Measurements from ENCODE around the gene RNF152. TPM values are rescaled to one million over a fixed set of nuclear protein-coding genes. Genes with fewer than 3 reads are reported as not detected.

RNF152 gene
- total and polyA plus RNA-seq, 12 donors: 1.5 to 31.1 (median 11.2) TPM

DNA sequence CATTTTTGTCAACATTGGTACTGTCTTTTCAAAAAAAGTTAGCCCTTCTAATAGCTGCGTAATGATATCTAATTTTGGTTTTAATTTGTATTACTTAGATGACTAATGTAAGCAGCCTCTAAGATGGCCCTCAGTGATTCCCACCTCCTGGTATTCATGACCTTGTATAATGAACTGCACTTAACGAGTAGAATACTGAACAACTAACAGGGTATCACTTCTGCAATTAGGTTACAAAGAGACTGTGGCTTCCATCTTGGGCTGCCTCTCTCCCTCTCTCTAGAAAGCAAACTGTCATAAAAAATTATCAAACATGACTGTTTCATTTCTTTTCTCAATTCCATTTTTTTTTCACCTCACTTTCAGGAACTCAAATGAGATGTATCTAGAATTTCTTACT lies 120.9 kb downstream of the RNF152 start:
- no peak for TF ChIP-seq POLR2A (IDR thresholded peaks at IDR 0.05)
- TF ChIP-seq, protein P1, sequence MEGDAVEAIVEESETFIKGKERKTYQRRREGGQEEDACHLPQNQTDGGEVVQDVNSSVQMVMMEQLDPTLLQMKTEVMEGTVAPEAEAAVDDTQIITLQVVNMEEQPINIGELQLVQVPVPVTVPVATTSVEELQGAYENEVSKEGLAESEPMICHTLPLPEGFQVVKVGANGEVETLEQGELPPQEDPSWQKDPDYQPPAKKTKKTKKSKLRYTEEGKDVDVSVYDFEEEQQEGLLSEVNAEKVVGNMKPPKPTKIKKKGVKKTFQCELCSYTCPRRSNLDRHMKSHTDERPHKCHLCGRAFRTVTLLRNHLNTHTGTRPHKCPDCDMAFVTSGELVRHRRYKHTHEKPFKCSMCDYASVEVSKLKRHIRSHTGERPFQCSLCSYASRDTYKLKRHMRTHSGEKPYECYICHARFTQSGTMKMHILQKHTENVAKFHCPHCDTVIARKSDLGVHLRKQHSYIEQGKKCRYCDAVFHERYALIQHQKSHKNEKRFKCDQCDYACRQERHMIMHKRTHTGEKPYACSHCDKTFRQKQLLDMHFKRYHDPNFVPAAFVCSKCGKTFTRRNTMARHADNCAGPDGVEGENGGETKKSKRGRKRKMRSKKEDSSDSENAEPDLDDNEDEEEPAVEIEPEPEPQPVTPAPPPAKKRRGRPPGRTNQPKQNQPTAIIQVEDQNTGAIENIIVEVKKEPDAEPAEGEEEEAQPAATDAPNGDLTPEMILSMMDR (IDR thresholded peaks at IDR 0.05): no peak
- intact Hi-C loops (cut with DNase I): no loop called here
- Histone ChIP-seq H3K4me1 (replicated peaks in 1 of 2) (peaks cover 0 to 4% of the 10 kb centered on the region in 2 donors), H3K9me3 (replicated peaks in 1 of 3) (no peaks in the 10 kb centered on the region), H3K27ac (no peak overlapping the region), H3K27me3 (no peaks in the 10 kb centered on the region), H3K4me3 (no peak overlapping the region), H3K36me3 (replicated peaks in 1 of 2) (no peaks in the 10 kb centered on the region)
- DNase-seq: no peak
- 79 to 91% (median 85%) methylated on average over 2 of the region's 2 CpGs for WGBS, 4 donors

DNA sequence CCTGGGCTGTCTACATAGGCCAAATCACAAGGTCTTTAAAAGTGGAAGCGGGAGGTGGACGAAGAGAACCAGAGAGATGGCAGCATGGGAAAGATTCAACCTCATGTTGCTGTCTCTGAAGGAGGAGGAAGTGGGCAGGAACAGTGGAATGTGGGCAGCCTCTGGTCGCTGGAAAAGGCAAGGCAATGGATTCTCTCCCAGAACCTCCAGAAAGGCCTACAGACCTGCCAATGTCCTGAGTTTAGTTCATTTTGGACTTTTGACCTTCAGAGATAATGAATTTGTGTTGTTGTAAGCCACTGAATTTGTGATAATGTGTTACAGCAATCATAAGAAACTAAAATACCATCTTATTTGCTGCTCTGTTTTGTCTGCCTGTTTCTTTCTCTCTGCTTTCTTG lies 122.5 kb downstream of the RNF152 start:
- TF ChIP-seq POLR2A (IDR thresholded peaks at IDR 0.05): no peak
- TF ChIP-seq, protein P1 (IDR thresholded peaks at IDR 0.05): no peak
- peaks cover 0 to 4% of the 10 kb centered on the region in 2 donors for H3K4me1 ChIP-seq (replicated peaks in 1 of 2)
- no peaks in the 10 kb centered on the region for H3K36me3 ChIP-seq (replicated peaks in 1 of 2)
- no peak for DNase-seq
- H3K27me3 ChIP-seq: no peaks in the 10 kb centered on the region
- no peaks in the 10 kb centered on the region for H3K9me3 ChIP-seq (replicated peaks in 1 of 3)
- intact Hi-C loops (cut with DNase I): no loop called here
- no peak overlapping the region for H3K27ac ChIP-seq
- WGBS, 4 donors: 82 to 86% (median 84%) methylated on average over 3 of the region's 3 CpGs
- H3K4me3 ChIP-seq: no peak overlapping the region

DNA sequence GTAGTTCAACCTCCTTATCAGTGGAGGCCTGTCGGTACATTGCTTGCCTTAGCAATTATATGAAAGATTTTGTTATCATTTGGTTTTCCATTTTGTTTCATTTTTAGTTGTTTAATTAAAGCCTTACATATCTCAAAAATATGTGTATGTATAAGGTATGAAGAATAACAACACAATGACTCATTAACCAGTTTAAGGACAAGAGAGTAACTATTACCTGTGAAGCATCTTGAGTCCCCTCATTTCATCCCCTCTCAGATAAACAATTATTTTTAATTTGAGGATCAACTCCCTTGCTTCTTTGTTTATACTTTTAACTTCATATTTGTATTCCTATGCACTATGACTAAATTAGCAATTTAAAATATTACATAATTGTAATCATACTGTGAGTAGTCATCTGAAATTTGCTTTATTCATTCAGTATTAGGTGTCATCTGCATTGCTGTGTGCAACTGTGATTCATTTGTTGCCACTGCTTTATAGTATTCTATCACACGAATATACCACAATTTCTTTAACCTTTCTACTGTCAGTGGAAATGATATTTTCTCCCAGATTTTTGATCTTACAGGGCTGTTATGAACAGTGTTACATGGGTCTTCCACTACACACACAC lies 126.4 kb downstream of the RNF152 start:
- WGBS, 4 donors: 84 to 91% (median 87%) methylated on average over 2 of the region's 2 CpGs
- H3K36me3 ChIP-seq (replicated peaks in 1 of 2): no peaks in the 10 kb centered on the region
- TF ChIP-seq POLR2A (IDR thresholded peaks at IDR 0.05): no peak
- TF ChIP-seq, protein P1 (IDR thresholded peaks at IDR 0.05): no peak
- DNase-seq: no peak
- H3K4me3 ChIP-seq: no peak overlapping the region
- H3K27me3 ChIP-seq: no peaks in the 10 kb centered on the region
- no peak overlapping the region for H3K27ac ChIP-seq
- no peaks in the 10 kb centered on the region for H3K9me3 ChIP-seq (replicated peaks in 1 of 3)
- intact Hi-C loops (cut with DNase I): no loop called here
- H3K4me1 ChIP-seq (replicated peaks in 1 of 2): peaks cover 0 to 4% of the 10 kb centered on the region in 2 donors

DNA sequence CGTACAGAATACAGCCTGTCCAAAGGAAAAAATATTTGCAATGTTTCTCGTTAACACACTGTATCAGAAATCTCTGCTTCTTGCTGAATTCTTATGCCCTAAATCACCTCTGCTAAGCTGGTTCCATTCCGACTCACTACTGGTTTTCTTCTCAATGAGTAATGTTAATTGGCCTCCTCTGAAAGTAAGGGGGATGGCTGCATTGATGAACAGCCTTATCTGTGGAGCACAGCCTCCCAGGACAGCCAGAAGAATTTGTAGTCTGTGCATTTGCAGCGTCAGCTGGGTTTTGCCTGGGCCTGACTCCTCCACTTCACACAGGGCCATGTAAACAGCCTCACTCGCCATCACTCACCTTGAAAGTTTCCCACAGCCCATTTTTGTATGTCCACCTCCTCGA lies 127.7 kb downstream of the RNF152 start:
- intact Hi-C loops (cut with DNase I): no loop called here
- no peaks in the 10 kb centered on the region for H3K4me1 ChIP-seq (replicated peaks in 1 of 2)
- H3K9me3 ChIP-seq (replicated peaks in 1 of 3): no peaks in the 10 kb centered on the region
- H3K27ac ChIP-seq: peak overlapping the region in 1 of 5 donors; percentile 6
- no peaks in the 10 kb centered on the region for H3K27me3 ChIP-seq
- no peak for DNase-seq
- WGBS, 4 donors: 75 to 81% (median 77%) methylated on average over 6 of the region's 6 CpGs
- no peaks in the 10 kb centered on the region for H3K36me3 ChIP-seq (replicated peaks in 1 of 2)
- TF ChIP-seq POLR2A (IDR thresholded peaks at IDR 0.05): no peak
- TF ChIP-seq, protein P1 (IDR thresholded peaks at IDR 0.05): no peak
- no peak overlapping the region for H3K4me3 ChIP-seq

Measured in adrenal gland (tissue), 12 donors.